HPDE6-E6E7 (cell line): ENCODE data around the gene PTPRCAP.

Experiments used
- DNase-seq: peaks from one replicate; pipeline ENCODE4 v3.0.0; 2011; ENCODE audit warnings: missing footprints; ENCODE audit errors: extremely low spot score

Gene PTPRCAP

DNA sequence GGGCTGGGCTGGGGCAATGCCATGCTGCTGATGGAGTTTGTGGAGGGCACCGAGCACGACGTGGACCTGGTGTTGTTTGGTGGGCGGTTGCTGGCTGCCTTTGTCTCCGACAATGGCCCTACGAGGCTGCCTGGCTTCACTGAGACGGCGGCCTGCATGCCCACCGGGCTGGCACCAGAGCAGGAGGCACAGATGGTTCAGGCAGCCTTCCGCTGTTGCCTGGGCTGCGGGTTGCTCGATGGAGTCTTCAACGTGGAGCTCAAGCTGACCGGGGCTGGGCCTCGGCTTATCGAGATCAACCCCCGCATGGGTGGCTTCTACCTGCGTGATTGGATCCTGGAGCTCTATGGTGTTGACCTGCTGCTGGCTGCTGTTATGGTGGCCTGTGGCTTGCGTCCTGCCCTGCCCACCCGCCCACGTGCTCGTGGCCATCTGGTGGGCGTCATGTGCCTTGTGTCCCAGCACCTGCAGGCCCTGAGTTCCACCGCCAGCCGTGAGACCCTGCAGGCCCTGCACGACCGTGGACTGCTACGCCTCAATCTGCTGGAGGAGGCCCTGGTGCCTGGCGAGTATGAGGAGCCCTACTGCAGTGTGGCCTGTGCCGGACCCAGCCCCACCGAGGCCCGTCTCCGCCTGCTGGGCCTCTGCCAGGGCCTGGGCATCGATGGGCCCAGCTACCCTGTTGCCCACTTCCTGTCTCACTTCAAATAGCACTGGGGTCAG, 13.4 kb downstream of the PTPRCAP start:
- no peak for DNase-seq

- DNase-seq, result no peak
Observed at GRCh38 chr11:67423466-67423865, 14.0 kb downstream of the PTPRCAP start.

- peak; percentile 90 for DNase-seq
Observed at GRCh38 chr11:67422891-67423290, 14.6 kb downstream of the PTPRCAP start.

DNA sequence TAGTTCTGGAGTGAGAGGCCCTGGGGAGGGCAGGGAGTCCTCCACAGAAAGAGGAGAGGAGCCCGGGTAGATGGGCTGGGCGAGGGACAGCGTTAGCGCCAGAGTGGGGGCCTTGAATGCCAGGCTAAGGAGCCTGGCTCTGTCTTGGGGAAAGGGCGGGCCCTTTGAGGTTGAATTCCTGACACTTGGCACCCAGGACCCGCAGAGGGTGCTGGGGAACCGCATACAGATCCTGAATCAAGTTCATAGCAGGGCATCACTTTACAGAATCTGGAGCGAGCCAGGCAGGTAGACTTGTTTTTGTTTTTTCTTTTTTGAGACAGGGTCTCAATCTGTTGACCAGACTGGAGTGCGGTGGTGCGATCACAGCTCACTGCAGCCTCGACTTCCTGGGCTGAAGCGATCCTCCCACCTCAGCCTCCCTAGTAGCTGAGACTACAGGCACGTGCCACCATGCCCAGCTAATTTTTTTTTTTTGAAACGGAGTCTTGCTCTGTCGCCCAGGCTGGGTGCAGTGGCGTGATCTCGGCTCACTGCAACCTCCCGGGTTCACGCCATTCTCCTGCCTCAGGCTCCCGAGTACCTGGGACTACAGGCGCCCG, 16.0 kb downstream of the PTPRCAP start:
- DNase-seq, result no peak

GRCh38 chr11:67420646-67421429, 16.6 kb downstream of the PTPRCAP start:
- DNase-seq, result peak; percentile 84

DNA sequence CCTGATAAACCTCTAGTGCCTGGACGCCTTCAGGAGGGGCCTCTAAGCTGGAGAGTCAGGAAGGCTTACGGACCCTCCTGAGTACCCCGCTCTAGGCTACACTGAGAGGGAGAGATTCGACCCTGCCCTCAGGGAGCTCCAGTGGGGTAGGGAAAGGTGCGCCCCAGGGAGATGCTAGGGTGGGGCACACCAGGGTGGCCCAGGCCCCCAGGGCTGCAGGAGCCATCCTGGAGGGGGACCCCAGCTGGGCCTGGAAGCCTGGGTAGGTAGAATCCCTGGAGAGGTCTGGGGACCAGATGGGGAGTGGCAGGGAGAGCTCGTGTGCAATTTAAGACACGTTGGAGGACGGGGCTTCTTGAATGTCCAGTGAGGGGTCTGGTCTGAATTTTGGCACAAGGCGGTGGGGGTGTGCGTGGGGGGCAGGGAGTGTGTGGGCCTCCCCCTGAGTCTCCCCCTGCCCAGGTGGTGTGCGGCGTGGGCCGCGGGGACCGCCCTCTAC, 17.3 kb downstream of the PTPRCAP start:
- DNase-seq, result no peak

DNA sequence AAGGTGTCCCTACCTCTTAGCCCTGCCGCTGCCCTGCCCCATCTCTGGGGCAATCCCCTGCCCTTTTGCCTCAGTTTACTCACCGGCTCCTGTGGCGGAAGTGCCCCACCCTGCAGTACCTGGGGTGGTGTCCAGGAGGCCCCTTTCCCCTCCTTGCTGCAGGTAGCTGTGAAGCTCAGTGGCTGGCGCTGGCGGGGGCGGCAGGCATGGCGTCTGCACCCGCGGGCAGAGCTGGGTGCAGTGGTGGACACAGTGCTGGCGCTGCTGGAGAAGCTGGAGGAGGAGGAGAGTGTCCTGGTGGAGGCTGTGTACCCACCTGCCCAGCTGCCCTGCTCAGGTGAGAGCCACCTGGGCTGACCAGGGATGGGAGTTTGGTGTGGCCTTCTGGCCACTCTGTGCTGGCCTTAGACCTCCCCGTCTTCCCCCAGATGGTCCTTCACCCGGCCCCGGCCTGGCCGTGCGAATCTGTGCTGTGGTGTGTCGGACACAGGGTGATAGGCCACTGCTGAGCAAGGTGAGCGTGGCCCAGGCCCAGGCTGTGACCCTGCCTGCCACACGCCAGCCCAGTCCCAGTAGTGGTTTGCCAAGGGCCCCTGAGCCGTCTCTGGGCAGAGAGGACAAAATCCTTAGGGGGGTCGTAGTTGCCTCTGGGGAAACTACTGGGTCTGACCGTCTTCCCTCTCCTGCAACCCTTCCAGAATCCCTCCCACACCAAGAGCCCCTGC, 18.0 kb downstream of the PTPRCAP start:
- no peak for DNase-seq

GRCh38 chr11:67418476-67419281, 18.8 kb downstream of the PTPRCAP start:
- no peak for DNase-seq

DNA sequence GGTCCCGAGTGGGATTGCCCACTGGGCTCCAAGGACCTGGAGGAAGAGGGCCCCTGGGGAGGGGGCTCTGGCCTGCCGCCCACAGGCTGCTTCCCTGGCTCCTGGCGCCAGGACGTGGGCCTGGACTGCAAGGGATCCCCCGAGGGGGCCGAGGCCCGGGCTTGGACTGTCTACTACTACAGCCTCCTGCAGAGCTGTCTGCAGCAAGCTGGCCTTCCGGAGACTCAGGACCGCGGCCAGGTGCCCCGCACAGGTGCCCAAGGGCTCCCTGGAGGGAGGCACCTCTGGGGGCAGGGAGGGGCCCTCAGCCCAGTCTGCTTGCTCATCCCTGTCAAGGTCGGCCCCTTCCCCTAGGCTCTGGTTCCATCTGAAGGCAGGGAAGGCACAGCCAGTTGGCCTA, 20.1 kb downstream of the PTPRCAP start:
- no peak for DNase-seq

DNA sequence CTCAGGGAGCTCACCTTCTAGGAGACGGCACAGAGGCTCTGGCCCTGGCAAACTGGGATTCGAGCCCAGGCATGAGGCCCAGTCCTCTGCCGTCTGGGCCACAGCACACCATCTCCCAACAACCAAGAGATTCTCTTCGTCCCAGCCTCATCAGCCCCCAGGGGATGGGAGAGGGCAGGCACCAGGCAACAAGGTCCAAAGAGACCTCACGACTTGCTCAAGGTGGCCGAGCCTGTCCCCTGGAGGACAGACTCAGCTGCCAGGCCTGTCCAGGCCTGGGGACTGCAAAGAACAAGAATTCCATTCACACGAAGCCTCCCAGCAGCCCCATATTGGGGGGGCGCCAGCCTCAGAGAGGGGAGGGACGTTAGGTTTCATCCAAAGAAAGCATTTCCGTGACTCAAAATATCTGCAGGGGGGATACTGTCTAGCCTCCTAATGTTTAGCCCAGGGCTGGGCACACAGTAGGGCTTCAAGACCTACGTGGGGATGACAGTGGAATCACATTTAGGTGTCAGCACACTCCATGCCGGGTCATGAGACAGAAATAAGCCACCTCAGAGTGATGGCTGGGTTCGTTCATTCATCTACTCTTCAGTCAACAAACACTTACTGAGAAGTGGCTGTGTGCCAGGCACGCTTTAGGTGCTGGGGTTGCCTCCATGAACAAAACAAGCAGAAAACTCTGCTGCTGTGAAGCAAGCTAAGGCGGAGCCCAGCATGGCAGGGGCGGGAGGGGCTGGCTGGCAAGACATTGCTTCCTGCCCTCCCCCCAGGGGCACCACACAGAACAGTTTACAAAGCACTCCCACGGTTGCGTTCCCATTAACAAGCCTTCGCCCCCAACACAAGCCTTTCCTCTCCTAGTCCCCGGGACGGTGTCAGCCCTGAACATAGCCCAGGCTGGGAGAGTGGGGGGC, 20.8 kb downstream of the PTPRCAP start:
- no peak for DNase-seq

DNA sequence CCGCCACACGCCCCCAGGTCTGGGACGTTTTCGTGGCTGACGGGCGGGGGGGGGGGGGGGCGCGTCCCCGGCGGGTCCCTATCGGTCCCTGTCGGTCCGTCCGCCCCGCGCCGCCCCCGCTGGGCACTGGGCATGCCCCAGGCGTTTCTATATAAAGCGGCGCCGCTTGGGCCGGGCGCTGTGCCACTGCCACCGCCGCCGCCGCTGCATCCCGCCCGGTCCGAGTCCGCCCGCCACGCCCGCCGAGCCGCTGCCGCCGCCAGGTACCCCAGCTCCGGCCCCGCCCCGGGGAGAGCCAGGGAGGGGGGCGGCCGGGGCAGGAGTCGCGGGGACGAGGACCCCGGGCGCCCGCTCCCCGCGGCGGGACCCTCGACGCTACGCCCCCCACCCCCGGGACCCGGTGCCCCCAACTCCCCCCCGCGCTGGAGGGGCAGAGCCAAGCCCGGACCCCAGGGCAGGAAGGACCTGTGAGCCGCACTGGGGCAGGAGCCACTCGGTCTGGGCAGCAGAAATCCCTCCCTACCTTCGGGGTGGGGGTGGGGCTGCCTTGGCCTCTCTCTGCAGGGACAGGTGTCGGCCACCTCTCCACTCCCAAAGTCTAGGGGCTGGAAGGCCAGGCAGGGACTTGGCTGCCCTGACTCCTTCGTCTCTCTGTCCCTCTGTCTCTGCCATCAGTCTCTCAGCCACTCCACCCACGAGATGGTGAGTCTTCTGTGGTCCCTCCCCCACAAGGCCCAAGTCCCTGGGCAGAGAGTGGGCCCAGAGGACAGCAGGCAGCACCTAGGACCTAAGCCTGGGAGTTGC, 21.8 kb downstream of the PTPRCAP start, which contains the start of gene CARNS1:
CARNS1 (plus strand) TSS at position 178 of the 804 bp plus-strand sequence; CDS start at position 700, 522 bp downstream.
- no peak for DNase-seq

DNA sequence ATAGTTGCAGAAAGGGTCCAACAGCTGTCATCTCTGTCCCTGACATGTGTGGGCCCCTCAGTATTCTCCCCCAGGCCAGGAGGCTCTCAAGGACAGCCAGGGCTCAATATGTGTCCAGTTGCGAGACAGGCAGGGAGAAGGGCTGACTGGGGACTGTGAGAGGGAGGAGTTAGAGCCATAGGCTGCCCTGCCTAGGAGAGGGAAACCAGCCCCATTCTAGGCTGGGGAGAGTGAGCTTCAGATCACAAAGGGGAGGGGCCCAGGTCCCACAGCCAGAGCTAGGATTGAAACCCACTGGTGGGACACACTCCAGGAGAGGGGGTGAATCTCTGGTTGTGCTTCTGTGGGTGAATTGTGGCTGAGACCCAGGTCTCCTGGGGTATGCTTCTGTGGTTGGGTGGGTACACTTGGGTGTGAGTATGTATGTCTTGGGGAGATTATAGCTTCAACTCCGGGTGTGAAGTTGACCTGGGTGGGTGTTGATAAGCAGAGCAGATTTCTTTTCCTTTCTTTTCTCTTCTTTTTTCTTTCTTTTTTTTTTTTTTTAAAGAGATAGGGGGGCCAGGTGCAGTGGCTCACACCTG, 24.1 kb downstream of the PTPRCAP start:
- no peak for DNase-seq

DNA sequence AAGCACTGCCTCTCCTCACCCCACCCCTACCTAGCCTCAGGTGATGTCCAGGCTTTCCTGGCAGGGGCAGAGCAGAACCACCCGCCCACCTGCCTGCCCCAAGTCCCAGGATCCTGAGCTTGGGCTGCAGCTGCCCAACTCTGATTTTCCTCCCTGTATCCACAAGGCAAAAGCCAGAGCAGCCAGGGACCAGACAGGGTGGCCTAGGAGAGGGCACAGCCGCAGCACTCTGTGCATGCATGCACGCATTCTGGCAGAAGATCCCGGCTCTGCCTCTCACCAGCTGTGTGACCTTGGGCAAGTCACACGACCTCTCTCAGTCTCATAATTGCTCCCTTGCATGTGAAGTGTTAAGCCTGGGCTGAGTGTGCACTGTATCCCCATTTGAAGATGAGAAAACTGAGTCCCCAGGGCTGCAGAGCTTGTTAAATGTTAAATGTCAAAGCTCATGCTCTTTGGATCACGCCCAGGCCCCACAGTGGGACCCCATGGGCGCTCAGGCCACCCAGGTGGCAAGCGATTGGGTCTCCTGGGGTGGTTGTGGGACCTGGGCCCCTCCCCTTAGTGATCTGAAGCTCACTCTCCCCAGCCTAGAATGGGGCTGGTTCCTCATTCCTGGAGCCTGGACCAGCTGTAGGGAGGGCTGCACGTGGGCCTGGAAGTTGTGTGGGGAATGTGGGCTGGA, 24.8 kb downstream of the PTPRCAP start:
- no peak for DNase-seq

GRCh38 chr11:67411785-67412152, 25.7 kb downstream of the PTPRCAP start:
- DNase-seq, result no peak

- DNase-seq, result no peak
Observed at GRCh38 chr11:67410984-67411784, 26.3 kb downstream of the PTPRCAP start.

GRCh38 chr11:67410369-67410831, 27.1 kb downstream of the PTPRCAP start:
- no peak for DNase-seq

DNA sequence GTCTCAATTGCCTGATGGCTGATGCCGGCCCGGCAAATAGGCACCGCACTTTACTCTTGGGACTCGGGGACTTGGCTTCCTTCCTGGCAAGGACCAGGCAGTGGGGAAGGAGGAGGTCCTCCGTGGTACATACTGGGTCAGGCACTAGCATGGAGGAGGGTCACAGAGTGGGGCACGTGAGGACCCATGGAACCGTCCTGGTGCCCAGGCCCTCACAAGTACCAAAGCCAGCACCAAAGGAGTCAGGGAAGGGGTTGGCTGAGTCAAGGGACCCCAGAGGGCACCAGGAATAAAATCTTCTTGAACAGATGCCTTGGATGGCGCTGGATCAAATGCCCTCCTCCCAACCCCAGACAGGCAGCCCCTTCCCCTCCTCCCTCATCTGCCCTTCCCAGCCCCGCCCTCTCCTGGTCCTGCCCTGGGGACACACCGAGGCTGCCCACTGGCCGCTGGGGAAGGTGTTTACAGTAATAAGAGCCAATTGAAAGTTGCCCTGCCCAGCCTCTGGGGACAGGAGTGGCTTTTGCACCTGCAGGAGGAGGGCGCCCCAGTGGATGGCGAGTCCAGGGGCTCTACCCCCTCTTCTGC, 27.6 kb downstream of the PTPRCAP start:
- DNase-seq, result no peak
